K562 (cell line): ENCODE measurements around the gene PTPRF. TPM values are rescaled to one million over a fixed set of nuclear protein-coding genes. Genes with fewer than 3 reads are reported as not detected.

ENCODE experiments used
- ATAC-seq: fragments of 200-7000 bp; cut with Tn5 transposase; 3 replicates; pipeline ENCODE4 v1.9.1; 2020; ENCODE audit warnings: moderate library complexity
- BruUV-seq: library from RNA; stranded (reverse); fragments of 400-500 nt; replicated peaks from 2 replicates; lab custom pipeline; 2021; lab: Mats Ljungman, UMichigan
- CTCF ChIA-PET: fragments of 300-600 bp; formaldehyde crosslinking; extraction: SDS; loops from one replicate; lab custom pipeline; 2021; ENCODE audit warnings: low intra/inter-chr PET ratio; lab: Yijun Ruan, JAX
- POLR2A ChIA-PET: fragments of 300-600, 350-650 bp; sonication (Branson Sonifier 250); formaldehyde crosslinking; extraction: SDS; loops from one replicate; lab custom pipeline; 2021; ENCODE audit warnings: antibody characterized with exemption, inconsistent platforms; lab: Yijun Ruan, JAX
- DNase-seq, 4 experiments: peaks; one replicate each; pipeline versions ENCODE4 v3.0.0 to v3.0.0-alpha.2; 2011 to 2018; ENCODE audit warnings: low spot score in 3 of 4, mixed read lengths in 3 of 4; ENCODE audit errors: extremely low read depth in 1 of 4
- FAIRE-seq: peaks from 2 replicates; lab custom pipeline; 2011; peaks lifted over from hg19 to GRCh38; lab: Jason Lieb, UNC
- H2AFZ ChIP-seq: 2 replicates; pipeline ENCODE4 v1.6.0; 2011; ENCODE audit warnings: low read depth, low read length, control low read depth, inconsistent platforms
- H3K27ac ChIP-seq: fragments of 200-600 bp; 3 replicates; pipeline ENCODE4 v1.8.0; 2011; ENCODE audit warnings: low read depth, mild to moderate bottlenecking, control low read depth, inconsistent platforms, low read length, moderate library complexity, mixed read lengths; ENCODE audit errors: extremely low read depth
- H3K27me3 ChIP-seq, 2 experiments: fragments of 300-600 bp in 1 of 2; 2 replicates in 1 of 2; 3 replicates in 1 of 2; pipeline versions ENCODE4 v1.6.0 to v1.8.0; 2011; ENCODE audit warnings: inconsistent platforms in 2 of 2, low read length in 2 of 2, mild to moderate bottlenecking in 1 of 2, mixed read lengths in 1 of 2, moderate library complexity in 1 of 2; ENCODE audit not compliant: control insufficient read depth in 2 of 2, insufficient read depth in 2 of 2
- H3K36me3 ChIP-seq: fragments of 300-600 bp; 3 replicates; pipeline ENCODE4 v1.8.0; 2011; ENCODE audit warnings: mild to moderate bottlenecking, low read length, inconsistent platforms; ENCODE audit not compliant: control insufficient read depth, insufficient read depth
- H3K4me1 ChIP-seq, 2 experiments: fragments of 200-600 bp in 1 of 2; replicated peaks in 1 of 2; 2 replicates in 1 of 2; 3 replicates in 1 of 2; pipeline versions ENCODE4 v1.5.1 to v1.8.0; 2011; ENCODE audit warnings: inconsistent platforms in 2 of 2, low read length in 2 of 2, mild to moderate bottlenecking in 1 of 2, mixed read lengths in 1 of 2, moderate library complexity in 1 of 2; ENCODE audit not compliant: control insufficient read depth in 2 of 2, insufficient read depth in 2 of 2
- H3K4me2 ChIP-seq: 2 replicates; pipeline ENCODE4 v1.6.1; 2011; ENCODE audit warnings: low read length, control low read depth, inconsistent platforms, mixed read lengths; ENCODE audit not compliant: insufficient read depth
- H3K4me3 ChIP-seq: fragments of 200-600 bp; sonication (generic), shearing (Covaris generic); 2 replicates; pipeline ENCODE4 v1.5.1; 2016; ENCODE audit warnings: control low read depth, inconsistent platforms
- H3K79me2 ChIP-seq: fragments of 200-600 bp; 3 replicates; pipeline ENCODE4 v1.8.0; 2011; ENCODE audit warnings: low read length, inconsistent platforms; ENCODE audit not compliant: control insufficient read depth, insufficient read depth
- H3K9ac ChIP-seq, 2 experiments: 2 replicates each; pipeline versions ENCODE4 v1.6.0 to v1.6.1; 2011; ENCODE audit warnings: low read depth in 2 of 2, low read length in 2 of 2, control low read depth in 1 of 2, inconsistent platforms in 1 of 2, mild to moderate bottlenecking in 1 of 2, mixed read lengths in 1 of 2; ENCODE audit not compliant: insufficient read depth in 1 of 2
- H3K9me1 ChIP-seq: one replicate; pipeline ENCODE4 v1.6.0; 2011; ENCODE audit warnings: inconsistent platforms, mild to moderate bottlenecking, low read length, moderate library complexity; ENCODE audit not compliant: control insufficient read depth, insufficient read depth
- H3K9me3 ChIP-seq: replicated peaks from 2 replicates; pipeline ENCODE4 v1.5.1; 2011; ENCODE audit warnings: low read depth, low read length, inconsistent platforms; ENCODE audit not compliant: control insufficient read depth, insufficient read depth
- H4K20me1 ChIP-seq: replicated peaks from 2 replicates; pipeline ENCODE4 v1.6.1; 2011; ENCODE audit warnings: low read length, inconsistent platforms, mixed read lengths; ENCODE audit not compliant: control insufficient read depth, insufficient read depth
- CBX1 ChIP-seq: sonication (generic); IDR thresholded peaks from 2 replicates; pipeline ENCODE4 v1.6.1; 2016; ENCODE audit warnings: antibody characterized with exemption, low read depth, mild to moderate bottlenecking
- CHAMP1 ChIP-seq: fragments of 450-650 bp; IDR thresholded peaks from 2 replicates; pipeline ENCODE4 v1.6.1; 2016; ENCODE audit warnings: mild to moderate bottlenecking
- ELF4 ChIP-seq: fragments of 450-650 bp; formaldehyde crosslinking; IDR thresholded peaks from 2 replicates; pipeline ENCODE4 v1.4.0; 2022; ENCODE audit warnings: missing genetic modification characterization
- GTF2E2 ChIP-seq: fragments of 200-800 bp; sonication (Bioruptor generic); IDR thresholded peaks from 2 replicates; pipeline ENCODE4 v1.6.1; 2016; ENCODE audit warnings: missing genetic modification characterization, missing compliant biosample characterization
- GTF2F1 ChIP-seq: IDR thresholded peaks from 2 replicates; pipeline ENCODE4 v1.6.1; 2011; ENCODE audit warnings: low read depth, low read length, improper control_type of control experiment
- HDAC2 ChIP-seq: fragments of 450-650 bp; IDR thresholded peaks from 2 replicates; pipeline ENCODE4 v1.6.1; 2016; ENCODE audit warnings: mild to moderate bottlenecking
- ILK ChIP-seq: fragments of 450-650 bp; IDR thresholded peaks from 2 replicates; pipeline ENCODE4 v1.6.1; 2016; ENCODE audit warnings: missing genetic modification characterization, low read depth, mild to moderate bottlenecking, missing compliant biosample characterization, moderate library complexity, borderline replicate concordance
- NKRF ChIP-seq: fragments of 450-650 bp; IDR thresholded peaks from 2 replicates; pipeline ENCODE4 v1.6.1; 2016; ENCODE audit warnings: borderline replicate concordance
- RFX7 ChIP-seq: fragments of 250-450 bp; sonication (Bioruptor Pico); IDR thresholded peaks from 2 replicates; pipeline ENCODE4 v1.5.1; 2021; ENCODE audit warnings: mild to moderate bottlenecking
- SMARCC2 ChIP-seq: fragments of 450-650 bp; IDR thresholded peaks from 2 replicates; pipeline ENCODE4 v1.6.1; 2017; ENCODE audit warnings: antibody characterized with exemption, moderate library complexity, mild to moderate bottlenecking, low read depth
- TBL1XR1 ChIP-seq, 2 experiments: IDR thresholded peaks; 2 replicates each; pipeline ENCODE4 v1.6.1; 2012; ENCODE audit warnings: improper control_type of control experiment in 2 of 2, low read length in 2 of 2, mild to moderate bottlenecking in 1 of 2
- THRAP3 ChIP-seq: fragments of 450-650 bp; IDR thresholded peaks from 2 replicates; pipeline ENCODE4 v1.6.1; 2016; ENCODE audit warnings: mild to moderate bottlenecking, inconsistent platforms, borderline replicate concordance
- ZNF518B ChIP-seq: fragments of 250-450 bp; sonication (Bioruptor Pico); IDR thresholded peaks from 2 replicates; pipeline ENCODE4 v1.5.0; 2021; ENCODE audit warnings: mild to moderate bottlenecking, moderate library complexity
- WGBS: fragments of 100-300 bp; shearing (Covaris generic); methylation state at CpG from one replicate; pipeline ENCODE4 v1.1.6; 2016; ENCODE audit warnings: low coverage, mixed read lengths; ENCODE audit not compliant: insufficient coverage; ENCODE audit errors: missing lambda C conversion rate; 5-methylcytosine and 5-hydroxymethylcytosine counted together
- in situ Hi-C: fragments of 300-500 bp; cut with MboI; formaldehyde crosslinking; loops from 4 replicates; pipeline ENCODE4 v1.15.0; 2018; ENCODE audit warnings: inconsistent platforms, mixed read lengths
- intact Hi-C: fragments of 100-400 bp; cut with micrococcal nuclease; formaldehyde crosslinking; loops from 2 replicates; pipeline ENCODE4 v1.14.2; 2022
- polyA plus RNA-seq, 8 experiments: library from polyadenylated mRNA; depleted of rRNA in 4 of 8; stranded (reverse) in 5 of 8; unstranded in 3 of 8; fragments of >200 nt; fragmentation: Nextera tagmentation in 2 of 8; fragmentation: Illumina TruSeq in 1 of 8; extraction: Ambion mirVana in 2 of 8; extraction: Trizol in 1 of 8; gene quantifications; 2 replicates each; pipeline versions ENCODE4 v1.2.1 to v1.2.3, GENCODE V29; 2011 to 2014; ENCODE audit warnings: inconsistent platforms in 1 of 8, missing spikeins in 1 of 8
- total RNA-seq, 7 experiments: library from RNA; depleted of rRNA in 6 of 7; stranded (reverse); fragments of >200 nt in 6 of 7; fragmentation: Illumina TruSeq in 2 of 7; extraction: Trizol in 2 of 7; gene quantifications; 2 replicates each; pipeline versions ENCODE4 v1.2.1 to v1.2.3, GENCODE V29; 2011 to 2021; ENCODE audit warnings: low replicate concordance in 1 of 7

Gene PTPRF
- total and polyA plus RNA-seq, 9 of the 15 experiments (the other 6 are each of a cell fraction or from before 2014, with no cell fraction given), result 0.13 to 4.3 (median 1.1) TPM

DNA sequence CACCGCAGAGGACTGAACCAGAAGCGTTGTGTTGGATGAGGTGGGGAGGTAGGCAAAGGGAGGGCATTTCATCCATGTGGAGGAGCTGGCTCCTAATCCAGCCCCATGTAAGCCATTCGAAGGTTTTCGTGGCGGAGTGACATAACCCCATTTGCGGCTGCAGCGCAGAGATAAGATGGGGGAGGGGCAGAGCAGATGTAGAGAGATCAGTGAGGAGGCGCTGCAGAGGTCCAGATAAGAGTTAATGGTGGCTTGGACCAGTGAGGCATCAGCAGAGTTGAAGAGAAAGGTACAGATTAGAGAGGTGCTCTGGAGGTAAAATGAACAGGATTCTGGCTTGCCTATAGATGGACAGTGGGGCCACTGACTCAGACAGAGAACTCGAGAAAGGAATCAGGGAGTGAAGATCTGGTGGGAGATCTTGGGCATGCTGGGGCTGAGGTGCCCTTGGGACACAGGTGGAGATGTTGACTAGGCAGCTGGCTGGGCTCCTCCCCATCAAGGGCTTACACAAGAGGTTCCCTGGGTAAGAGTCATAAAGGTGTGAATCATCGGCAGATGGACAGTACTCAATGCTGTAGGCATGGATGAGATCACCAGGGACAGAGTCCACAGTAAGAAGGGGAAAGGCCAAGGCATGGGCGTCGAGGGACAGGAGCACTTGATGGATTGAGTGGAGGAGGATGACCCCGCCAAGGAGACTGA lies 7.8 kb upstream of the PTPRF start:
- peaks cover 30 to 33% of the 10 kb centered on the region in 2 experiments for H3K4me1 ChIP-seq
- CTCF ChIA-PET, result interaction anchor here (0.6 kb wide), 1 partner anchor 634 kb away, joined by 3 read pairs; no protein-coding TSS in a partner anchor
- TF ChIP-seq THRAP3, result no peak
- no peak for TF ChIP-seq GTF2F1
- no peak for TF ChIP-seq ILK (tag)
- no peak for TF ChIP-seq ZNF518B (CRISPR knock-in tag)
- TF ChIP-seq ELF4 (CRISPR knock-in tag), result peak; percentile 99
- no peak for TF ChIP-seq RFX7 (CRISPR knock-in tag)
- peak; percentile 99 for TF ChIP-seq TBL1XR1 (IDR thresholded peaks at IDR 0.05; ENCODE audit: low read length in 2 of 2)
- TF ChIP-seq NKRF, result peak; percentile 44; the same call in 1 of the 2 replicates
- no peak for TF ChIP-seq CBX1
- peak; percentile 12; the same call in 1 of the 2 replicates for TF ChIP-seq GTF2E2
- TF ChIP-seq CHAMP1, result peak; percentile 99
- peak; percentile 100 for TF ChIP-seq HDAC2
- peak; percentile 99 for TF ChIP-seq SMARCC2

More for the DNA sequence above, 7.8 kb upstream of the PTPRF start:
- WGBS, result 0% methylated on average over 13 of the region's 13 CpGs
- ATAC-seq, result peak; percentile 92
- Histone ChIP-seq H3K27me3 (peaks cover 5 to 33% of the 10 kb centered on the region in 2 experiments; a peak in 2 of 5 replicates), H3K9ac (no peak overlapping the region), H3K4me3 (no peak overlapping the region), H3K27ac (peak overlapping the region; percentile 37; the same call in 1 of the 3 replicates), H3K4me2 (peak overlapping the region; percentile 64), H3K9me3 (no peaks in the 10 kb centered on the region), H3K79me2 (no peaks in the 10 kb centered on the region), H3K36me3 (no peaks in the 10 kb centered on the region), H3K9me1 (no peaks in the 10 kb centered on the region), H4K20me1 (peaks cover 12% of the 10 kb centered on the region), H2AFZ (0 out of 2 replicates have a peak overlapping the region, but pooled peaks have one; percentile 14)
- POLR2A ChIA-PET, result interaction anchor here (0.5 to 1.5 kb wide), 7 partner anchors 10 to 513 kb away, joined by 3 to 12 read pairs (median 4); no protein-coding TSS in a partner anchor
- DNase-seq, result peak; percentile 93 to 99 (median 95)
- no TSS peak for BruUV-seq
- in situ Hi-C loops (no loop called here), intact Hi-C loops (loop anchor here (2.0 kb wide), 1 partner anchor 296 kb away; no protein-coding TSS in a partner anchor)
- FAIRE-seq, result peak; percentile 99
